Caki2 (cell line): Measurements from ENCODE around the gene PARP8. TPM values are rescaled to one million over a fixed set of nuclear protein-coding genes. Genes with fewer than 3 reads are reported as not detected.
"Not testable (repeated sequence)": the region's sequence is repeated elsewhere in the genome, so short reads cannot be mapped to it uniquely, and the experiment has no call there.

Experiments used
- DNase-seq: peaks from one replicate; pipeline ENCODE4 v3.0.0-alpha.2; 2015; ENCODE audit warnings: low read depth
- in situ Hi-C: cut with HindIII; loops from 2 replicates; pipeline ENCODE4 v1.10.0; 2016; ENCODE audit warnings: low sequenced_read_pairs, low pct_unique_long_range_greater_than_20kb, mixed read lengths
- total RNA-seq: library from RNA; depleted of rRNA; stranded (reverse); fragments of >200 nt; shearing (Covaris generic); gene quantifications from 2 replicates; pipeline ENCODE4 v1.2.3, GENCODE V29; 2014; ENCODE audit warnings: low replicate concordance

The PARP8 gene
- total RNA-seq, 1 experiment from 2014 or later, result 2.7 TPM

DNA sequence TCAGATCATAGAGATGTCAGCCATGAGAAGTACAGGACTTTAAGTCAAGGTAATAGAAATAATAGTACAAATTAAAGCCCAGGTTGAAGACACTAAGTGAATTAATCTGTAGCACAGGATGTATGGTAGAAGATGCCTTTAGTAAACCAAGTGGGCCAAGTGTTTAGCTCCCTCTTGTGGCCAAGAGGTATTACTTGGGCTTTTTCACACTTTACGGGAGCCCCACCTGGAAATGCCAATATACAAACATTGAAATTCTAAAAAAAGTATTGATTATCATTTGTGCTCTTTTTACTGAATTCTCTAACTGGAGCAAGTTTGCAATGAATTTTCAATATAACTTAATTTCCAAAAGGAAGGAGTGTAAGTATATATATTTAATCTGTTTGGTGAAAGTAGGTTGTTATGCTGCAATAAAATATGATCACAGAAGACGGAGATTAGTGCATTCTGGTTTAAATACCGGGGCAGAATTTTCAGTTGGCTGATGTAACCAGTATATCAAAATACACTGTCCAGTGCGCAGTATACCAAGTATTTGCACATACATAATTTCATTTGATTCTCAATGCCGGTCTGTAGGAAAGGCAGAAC is 84.7 kb downstream of the PARP8 start:
- in situ Hi-C loops, result no loop called here
- peak; percentile 28 for DNase-seq

DNA sequence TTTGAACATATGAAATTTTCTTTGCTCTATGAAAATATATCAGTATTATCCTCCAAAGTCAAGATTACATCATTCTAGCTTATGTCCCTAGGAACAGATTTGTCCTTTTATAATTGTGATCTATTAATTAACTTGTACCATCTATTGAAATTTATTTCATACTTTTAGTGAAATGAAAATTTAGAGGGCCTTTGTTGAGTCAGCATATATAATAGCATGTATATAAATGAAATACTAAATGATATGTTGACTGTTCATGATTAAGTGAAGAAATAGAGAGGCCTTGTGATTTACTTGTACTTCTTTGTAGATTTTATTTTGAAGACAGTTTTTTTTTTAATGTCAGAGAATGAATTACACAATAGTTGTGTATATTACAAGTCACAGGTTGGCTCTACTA is 86.4 kb downstream of the PARP8 start:
- in situ Hi-C loops, result no loop called here
- DNase-seq, result no peak

DNA sequence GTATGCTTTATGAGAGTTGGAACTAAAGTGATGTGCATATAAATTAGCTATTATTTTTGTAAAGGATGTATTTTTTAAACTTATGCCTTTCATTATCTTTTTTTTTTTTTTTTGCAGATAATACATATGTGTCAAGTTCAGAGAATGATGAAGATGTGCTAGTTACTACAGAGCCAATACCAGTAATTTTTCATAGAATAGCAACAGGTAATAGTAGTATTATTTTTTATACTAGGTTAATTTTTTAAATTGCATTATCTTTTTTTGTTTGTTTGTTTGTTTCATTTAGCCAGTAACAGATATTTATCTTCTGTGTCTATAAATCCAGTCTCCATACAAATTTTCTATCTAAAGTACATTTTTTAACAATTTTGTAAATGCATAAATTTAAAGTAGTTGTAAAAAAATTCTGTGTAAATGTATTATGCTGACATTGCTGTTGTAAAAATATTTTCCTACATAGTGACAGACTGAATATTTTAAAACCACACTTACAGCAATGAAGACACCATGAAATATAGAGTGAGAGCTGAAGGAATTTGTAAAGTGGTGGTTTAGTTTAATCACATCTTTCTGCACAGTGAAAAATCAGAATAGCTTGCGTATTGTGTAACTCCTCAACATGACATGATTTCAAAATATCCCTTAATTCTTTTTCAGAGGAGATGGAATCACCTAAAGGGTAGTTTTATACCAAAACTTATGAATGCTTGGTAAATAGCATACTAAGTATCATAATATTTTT is 93.3 kb downstream of the PARP8 start:
- in situ Hi-C loops, result no loop called here
- DNase-seq, result no peak

DNA sequence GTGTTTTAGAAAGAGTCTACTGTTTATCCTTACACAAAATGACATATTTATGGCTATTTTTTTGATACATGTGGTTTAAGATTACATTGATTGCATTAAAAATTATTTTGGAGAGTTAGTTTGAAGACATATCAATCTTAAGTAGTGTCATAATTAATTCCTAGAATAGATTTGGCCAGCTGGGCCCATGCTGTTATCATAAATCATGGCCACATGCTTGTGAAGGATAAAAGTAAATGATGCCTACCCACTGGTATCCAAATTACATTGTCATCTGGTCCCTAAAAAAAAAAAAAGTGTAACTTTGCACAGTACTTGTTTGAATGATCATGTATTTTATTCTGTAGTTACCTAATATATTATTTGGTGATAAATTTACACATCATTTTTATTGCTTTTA is 96.9 kb downstream of the PARP8 start:
- no peak for DNase-seq
- in situ Hi-C loops, result no loop called here

DNA sequence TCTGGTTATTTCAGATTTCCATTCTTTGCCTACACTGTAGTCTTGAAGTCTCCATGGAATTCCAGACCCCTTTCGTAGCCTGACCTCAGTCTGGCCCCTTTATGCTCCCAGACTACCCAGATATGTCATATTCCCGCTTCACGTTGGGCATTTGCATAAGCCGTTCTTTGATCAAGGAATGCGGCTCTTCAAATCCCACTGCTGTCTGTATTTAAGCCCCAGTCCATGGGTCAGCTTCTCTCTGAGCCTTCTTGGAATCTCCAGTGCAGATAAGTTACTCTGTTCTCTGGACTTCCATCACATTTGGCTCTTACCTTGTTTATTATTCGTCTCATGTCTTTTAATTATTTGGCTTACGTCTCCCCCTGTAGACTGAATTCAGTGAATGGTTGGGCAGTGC is 97.4 kb downstream of the PARP8 start:
- in situ Hi-C loops, result no loop called here

DNA sequence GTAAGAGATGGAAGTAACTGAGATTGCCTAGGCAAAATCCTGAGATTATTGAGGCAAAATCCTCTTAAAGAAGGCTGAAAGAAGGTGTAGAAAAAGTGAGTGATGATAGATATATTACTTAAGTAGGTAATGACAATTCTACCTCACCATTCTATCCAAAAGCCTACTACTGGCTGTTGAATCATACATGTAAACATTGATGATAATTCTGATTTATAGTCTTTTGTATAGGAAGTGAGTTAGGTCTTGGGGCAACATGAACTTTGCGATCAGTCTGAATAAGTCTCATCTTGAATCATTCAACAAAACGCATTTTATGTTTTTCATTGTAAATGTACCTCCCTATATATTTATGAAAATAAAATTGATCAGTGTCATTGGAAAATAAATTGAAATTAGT is 99.6 kb downstream of the PARP8 start:
- in situ Hi-C loops, result no loop called here
- no peak for DNase-seq

More for the DNA sequence above, 97.4 kb downstream of the PARP8 start:
- no peak for DNase-seq

DNA sequence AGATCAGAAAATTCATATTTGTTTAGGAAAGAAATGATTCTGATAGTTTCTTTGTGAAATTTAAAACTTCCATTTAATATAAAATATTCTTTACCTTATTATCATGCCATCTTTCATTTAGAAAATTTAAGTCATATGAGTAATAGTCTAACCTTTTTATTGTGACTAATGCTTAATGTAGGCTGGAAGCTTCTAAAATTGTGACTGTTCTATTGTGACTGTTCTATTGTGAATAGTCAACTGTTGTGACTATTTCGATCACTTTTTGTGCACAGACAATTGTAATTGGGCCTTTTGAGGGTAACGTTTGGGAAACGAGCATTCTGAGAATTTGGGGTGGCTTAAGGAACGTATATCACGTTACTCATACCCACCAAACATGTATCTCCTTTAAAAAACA is 100.0 kb downstream of the PARP8 start:
- DNase-seq, result no peak
- in situ Hi-C loops, result no loop called here

DNA sequence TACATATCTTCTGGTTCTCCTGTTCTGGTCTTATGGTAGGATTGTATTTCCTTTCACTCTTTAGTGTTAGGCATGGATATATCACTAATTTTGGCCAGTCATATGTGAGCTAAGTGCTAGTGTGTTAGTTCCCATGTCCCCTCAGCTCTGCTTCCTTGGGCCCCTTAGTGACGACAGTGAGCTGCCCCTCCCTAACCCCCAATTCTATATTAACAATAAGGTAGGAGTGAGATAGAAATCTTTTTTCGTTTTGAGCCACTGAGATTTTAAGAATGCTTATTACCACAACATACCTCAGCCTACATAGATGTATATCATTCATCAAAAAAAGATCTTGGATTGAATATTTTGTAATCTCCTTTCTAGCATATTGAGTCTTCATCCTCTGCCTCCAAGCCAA is 100.5 kb downstream of the PARP8 start:
- no peak for DNase-seq
- in situ Hi-C loops, result no loop called here

DNA sequence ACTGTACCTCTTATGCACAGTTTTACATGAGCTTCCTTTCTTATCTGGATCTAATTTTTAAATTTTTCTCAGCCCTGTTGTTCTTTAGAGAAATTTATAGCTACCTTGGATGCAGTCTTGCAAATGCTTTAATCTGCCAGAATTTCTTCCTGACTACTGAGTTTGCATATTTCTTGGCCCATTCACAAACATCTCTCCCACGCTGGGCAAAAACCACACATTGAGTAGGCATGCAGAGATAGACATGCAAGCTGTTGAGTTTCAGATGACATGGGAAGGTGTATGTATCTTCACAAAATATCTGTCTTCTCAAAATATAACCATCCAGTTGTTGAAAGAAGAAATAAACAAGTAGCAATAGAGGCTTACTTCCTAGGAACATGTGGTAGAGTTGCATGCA is 101.2 kb downstream of the PARP8 start:
- in situ Hi-C loops, result no loop called here
- DNase-seq, result no peak

DNA sequence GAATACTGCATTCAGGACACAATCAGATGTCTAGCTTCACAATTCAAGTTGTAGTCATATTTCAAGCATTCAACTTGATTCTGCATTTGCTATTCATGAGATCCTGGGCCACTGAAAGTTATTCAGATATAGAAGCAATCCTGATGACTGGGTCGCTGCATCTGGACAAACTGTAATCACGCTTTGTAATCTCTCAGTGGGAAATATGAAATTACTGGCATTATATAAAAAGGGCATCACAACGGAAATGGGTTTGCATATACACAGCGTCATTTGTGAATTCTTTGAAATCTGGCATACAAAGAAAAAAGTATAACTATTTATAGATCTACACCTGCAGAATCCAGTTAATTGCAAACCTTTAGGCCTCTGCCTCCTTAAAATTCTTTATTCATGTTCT is 102.2 kb downstream of the PARP8 start:
- DNase-seq, result no peak
- in situ Hi-C loops, result no loop called here

DNA sequence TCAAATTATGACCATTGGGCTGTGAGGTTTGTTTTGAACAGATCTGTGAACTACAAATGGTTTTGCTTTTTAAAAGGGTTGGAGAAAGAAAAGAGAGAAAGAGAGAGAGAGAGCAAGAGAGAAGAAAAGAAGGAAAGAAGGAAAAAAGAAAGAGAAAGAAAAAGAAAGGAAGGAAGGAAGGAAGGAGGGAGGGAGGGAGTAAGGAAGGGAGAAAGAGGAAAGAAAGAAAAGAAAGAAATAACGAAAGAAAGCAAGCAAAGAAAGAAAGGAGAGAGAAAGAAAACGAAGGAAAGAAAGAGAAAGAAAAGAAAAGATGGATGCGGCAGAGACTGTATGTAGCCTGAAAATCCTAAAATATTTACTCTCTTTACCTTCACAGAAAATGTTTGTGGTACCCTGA is 104.0 kb downstream of the PARP8 start:
- in situ Hi-C loops, result no loop called here
- DNase-seq, result no peak

DNA sequence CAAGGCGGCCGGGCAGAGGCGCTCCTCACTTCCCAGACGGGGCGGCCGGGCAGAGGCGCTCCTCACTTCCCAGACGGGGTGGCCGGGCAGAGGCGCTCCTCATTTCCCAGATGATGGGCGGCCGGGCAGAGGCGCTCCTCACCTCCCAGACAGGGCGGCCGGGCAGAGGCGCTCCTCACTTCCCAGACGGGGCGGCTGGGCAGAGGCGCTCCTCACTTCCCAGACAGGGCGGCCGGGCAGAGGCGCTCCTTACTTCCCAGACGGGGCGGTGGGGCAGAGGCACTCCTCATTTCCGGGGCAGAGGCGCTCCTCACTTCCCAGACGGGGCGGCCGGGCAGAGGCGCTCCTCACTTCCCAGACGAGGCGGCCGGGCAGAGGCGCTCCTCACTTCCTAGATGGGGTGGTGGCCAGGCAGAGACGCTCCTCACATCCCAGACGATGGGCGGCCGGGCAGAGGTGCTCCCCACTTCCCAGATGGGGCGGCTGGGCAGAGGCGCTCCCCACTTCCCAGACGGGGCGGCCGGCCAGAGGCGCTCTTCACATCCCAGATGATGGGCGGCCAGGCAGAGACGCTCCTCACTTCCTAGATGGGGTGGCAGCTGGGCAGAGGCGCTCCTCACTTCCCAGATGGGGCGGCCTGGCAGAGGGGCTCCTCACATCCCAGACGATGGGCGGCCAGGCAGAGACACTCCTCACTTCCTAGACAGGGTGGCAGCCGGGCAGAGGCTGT is 108.2 kb downstream of the PARP8 start:
- in situ Hi-C loops, DNase-seq: not testable (repeated sequence)

DNA sequence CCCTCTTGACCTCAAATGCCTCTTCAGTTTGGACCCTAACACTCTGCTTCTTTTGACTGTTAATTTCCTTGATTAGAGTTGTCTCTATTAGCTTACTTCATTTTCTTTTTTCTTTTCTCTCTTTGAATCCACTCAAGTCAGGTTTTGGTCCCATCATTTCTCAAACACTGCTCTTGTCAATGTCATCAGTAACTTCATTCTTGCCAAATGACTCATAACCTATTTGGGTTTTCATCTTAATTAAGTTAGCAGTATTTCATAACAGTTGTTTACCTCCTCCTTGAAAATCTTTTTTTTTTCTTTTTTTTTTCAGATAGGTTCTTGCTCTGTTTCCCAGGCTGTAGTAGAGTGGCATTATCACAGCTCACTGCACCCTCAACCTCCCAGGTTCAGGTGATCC is 119.6 kb downstream of the PARP8 start:
- in situ Hi-C loops, result no loop called here

DNA sequence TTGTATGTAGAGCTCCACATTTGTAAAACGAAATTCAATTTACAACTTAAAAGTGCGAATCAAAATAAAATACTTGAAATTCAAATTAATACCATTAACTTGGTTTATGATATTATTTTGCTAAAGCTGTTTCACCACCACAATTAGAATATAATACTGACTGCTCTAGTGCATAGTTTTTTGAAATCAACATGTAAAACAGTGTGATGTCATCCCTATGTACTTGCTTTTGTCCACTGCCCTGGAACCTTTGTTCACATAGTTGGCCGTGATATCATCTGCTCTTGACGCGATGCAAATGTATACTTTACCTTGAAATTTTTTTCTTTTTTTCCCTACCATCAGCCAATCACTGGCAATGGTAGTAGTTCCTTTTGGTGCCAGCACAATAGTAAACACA is 125.4 kb downstream of the PARP8 start:
- in situ Hi-C loops, result no loop called here
- DNase-seq, result no peak

More for the DNA sequence above, 119.6 kb downstream of the PARP8 start:
- DNase-seq, result no peak

DNA sequence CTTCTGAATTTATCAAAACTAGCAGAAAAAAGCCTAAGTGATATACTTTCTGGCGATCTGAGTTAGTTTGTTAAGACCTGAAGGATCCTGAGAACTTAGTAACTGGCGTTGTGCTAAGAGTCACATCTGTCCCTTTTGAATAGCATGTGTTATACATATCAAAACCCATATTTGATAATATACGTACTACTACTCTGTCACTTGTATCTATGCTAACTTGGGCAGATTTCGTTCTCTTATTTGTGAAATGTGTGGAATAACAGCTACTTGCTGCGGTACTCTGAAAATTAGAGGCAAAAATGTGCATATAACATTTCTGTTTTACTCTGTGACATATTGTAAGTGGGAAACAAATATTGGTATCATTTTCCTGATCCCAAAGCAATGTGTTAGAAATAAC is 126.4 kb downstream of the PARP8 start:
- in situ Hi-C loops, result no loop called here
- no peak for DNase-seq

DNA sequence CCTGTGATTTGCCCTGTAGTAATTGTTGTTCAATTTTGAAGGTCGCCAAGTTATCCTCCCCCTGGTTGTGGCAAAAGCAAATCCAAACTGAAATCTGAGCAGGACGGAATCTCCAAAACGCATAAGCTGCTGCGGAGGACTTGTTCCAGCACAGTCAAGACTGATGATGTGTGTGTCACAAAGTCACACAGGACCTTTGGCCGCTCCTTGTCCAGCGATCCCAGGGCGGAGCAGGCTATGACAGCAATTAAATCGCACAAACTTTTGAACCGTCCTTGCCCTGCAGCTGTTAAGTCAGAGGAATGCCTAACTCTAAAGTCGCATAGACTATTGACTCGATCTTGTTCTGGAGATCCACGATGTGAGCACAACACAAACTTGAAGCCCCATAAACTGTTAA is 128.4 kb downstream of the PARP8 start:
- in situ Hi-C loops, result no loop called here
- no peak for DNase-seq

DNA sequence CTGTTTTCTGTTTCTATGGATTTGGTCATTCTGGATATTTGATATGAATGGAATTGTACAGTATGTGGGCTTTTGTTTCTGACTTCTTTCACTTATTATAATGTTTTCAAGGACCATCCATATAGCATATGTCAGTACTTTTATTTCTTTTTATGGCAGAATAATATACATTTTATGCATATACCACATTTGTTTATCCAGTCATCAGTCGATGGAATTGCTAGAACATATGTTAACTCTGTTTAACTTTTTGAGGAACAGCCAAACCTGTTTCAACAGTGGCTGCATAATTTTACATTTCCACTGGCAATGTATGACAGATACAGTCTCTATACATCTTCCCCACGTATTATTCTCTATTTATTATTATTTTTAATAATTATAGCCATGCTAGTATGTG is 131.6 kb downstream of the PARP8 start:
- no peak for DNase-seq
- in situ Hi-C loops, result no loop called here

DNA sequence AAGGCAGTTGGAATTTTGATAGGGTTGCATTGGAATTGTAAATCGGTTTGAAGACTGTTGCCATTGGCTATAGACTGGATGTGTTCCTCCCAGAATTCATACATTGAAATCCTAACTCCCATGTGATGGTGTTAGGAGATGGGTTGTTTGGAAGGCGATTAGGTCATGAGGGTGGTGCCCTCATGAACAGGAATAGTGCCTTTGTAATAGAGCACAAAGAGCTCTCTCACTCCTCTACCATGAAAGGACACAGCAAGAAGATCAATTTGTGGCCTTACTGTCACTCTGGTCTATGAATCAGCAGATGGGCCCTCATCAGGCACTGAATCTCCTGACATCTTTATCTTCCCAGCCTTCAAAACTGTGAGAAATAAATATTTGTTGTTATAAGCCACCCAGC is 133.2 kb downstream of the PARP8 start:
- DNase-seq, result no peak
- in situ Hi-C loops, result no loop called here

DNA sequence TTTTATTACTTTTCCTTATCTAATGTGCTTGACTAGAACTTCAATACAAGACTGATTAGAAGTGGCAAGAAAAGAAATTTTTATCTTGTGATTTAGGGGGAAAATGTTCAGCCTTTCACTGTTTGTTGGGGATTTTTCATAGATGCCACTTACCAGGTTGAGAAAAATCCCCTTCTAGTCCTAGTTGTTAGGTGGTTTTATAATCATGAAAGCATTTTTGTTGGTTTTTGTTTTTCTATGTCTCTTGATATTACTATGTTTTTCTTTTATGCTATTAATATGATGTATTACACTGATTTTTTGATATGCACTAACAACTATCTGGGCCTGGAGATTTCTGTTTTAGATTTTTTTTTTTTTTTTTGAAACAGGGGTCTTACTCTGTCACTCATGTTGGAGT is 134.0 kb downstream of the PARP8 start:
- DNase-seq, result no peak
- in situ Hi-C loops, result no loop called here

DNA sequence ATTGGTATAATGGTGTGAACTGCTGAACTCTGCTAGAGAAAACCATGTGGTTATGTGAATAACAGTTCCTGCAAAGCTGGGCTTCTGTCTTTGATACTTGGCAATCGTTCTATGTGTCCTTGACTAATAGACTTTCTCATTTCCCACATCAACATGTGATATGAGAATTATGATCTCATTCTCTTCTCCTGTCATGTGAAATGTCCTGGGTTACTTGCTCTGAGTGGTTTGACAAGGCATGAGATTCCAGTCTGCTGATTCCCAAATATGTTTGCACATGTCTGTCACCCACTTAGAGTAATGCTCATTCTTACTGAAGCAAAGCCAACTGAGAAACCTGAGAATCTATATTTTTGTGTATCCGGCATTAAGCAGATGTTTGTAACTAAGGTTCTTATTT is 141.2 kb downstream of the PARP8 start:
- no peak for DNase-seq

More for the DNA sequence above, 141.2 kb downstream of the PARP8 start:
- in situ Hi-C loops, result no loop called here
